Suppressor macrophage treated with lipopolysaccharide for 4 hours (primary cell): ENCODE measurements around the gene AK5.
A peak's percentile ranks its signal among the peaks of the same experiment; 100 is the strongest.

Experiments used
- DNase-seq: peaks from one replicate; pipeline ENCODE4 v3.0.0-alpha.2; 2020

AK5 gene

DNA sequence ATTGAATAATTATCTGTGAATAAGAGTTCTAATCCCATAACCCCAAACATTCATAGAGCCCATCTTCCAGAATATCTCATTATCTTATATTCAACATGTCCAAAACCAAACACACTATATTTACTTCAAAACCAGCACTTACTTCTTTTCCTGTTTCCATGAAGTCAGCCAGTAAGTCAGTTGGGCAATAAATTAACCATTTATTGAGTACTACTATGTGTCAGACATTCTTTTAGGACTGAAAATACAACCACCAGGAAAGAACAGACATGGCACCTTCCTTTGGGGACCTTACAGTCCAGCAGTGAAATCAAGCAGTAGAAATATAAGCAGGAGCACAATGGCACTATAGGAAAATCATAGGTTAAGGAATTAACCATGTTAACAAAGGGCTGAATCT lies 8.8 kb downstream of the AK5 start:
- no peak for DNase-seq

DNA sequence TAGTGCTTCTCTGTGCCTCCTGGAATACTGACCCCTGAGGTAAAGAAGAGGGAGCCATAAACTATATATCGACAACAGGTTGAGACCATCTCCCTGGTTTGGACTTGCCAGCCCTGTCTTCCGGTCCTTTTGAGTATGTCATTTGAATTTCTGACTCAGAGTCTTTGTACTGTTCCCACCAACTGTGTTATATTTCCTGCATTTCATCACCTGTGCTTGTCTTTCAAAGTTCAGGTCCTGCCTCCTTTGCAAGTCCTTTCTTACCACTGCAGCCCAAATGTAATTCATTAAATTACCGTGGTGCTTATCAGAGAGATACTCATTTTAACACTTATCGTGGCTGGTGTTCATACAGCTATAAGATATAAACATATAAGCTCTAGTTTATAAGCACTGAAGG lies 10.7 kb downstream of the AK5 start:
- no peak for DNase-seq

DNA sequence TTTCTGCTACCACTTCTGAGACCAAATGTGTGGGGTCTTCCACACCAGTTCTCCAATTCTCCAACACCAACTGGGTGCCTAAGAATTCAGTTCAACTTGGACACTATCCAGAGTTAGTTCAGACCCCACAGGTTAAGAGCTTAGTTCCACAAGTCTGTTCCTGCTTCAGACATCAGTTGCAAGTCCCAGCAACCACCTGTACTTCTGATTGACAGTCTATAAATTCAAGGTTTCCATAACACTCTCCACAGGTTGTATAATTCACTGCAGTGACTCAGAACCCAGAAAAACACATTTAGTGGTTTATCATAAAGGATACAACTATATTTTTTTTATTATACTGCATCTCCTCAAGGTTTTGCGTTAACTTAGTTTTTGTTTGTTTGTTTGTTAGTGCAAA lies 18.7 kb downstream of the AK5 start:
- DNase-seq: no peak

DNA sequence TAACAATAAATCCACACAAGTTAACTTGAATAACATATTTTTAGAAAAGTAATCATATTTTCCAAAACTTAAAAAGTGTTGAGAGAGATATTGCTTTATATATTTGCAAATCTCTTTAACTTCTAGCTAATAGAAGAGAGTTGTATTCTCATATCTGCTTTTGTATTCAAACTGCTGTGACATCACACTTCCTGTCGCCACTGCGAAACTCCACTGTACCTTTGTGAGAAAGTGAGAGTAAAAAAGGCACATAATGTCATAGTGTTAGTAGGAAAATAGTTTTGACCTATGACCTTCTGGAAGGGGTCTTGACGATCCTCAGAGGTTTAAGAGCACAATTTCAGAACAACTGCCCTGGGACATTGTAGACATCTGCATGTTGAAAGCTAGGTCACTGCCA lies 21.6 kb downstream of the AK5 start:
- no peak for DNase-seq

DNA sequence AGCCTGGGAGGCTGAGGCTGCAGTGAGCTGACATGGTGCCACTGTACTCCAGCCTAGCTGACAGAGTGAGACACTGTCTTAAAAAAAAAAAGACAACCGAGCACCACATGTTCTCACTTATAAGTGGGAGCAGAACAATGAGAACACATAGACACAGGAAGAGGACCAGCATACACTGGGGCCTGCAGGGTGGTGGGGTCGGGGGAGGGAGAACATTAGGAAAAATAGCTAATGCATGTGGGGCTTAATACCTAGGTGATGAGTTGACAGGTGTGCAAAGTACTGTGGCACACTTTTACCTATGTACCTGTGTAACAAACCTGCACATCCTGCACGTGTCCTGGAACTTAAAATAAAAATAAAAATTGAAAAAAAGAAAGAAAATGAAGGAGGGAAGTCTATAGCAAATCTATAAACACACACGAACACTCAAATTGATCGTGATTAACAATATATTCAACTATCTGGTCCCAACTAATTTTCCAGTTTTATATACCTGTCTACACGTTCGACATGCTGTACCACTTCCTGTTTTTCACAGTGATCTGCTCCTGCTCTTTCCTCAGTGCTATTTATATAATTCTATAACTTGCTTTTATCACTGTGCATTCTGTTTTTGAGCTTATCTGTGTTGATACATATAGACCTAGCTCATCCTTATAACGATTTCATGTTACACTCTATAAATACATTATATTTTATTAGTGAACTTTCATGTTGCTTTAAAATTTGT lies 27.2 kb downstream of the AK5 start:
- no peak for DNase-seq

DNA sequence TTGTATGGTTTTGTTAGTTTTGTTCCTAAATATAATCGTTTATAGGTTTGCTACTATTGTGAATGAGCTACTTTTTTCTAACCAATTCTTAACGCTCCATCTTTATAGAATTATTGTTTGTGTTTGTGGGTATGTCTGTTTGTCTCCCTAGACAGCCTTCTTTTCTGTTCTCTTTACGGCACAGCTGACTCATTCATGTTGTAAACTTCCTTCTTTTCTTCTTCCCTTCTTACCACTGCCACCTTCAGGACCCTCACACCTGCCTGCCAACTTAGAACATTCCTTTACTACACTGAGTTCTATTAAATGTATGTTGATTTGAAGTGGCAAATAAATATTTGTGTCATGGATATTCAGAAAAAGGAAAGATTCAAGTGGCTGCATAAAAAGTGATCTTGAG lies 29.1 kb downstream of the AK5 start:
- no peak for DNase-seq

DNA sequence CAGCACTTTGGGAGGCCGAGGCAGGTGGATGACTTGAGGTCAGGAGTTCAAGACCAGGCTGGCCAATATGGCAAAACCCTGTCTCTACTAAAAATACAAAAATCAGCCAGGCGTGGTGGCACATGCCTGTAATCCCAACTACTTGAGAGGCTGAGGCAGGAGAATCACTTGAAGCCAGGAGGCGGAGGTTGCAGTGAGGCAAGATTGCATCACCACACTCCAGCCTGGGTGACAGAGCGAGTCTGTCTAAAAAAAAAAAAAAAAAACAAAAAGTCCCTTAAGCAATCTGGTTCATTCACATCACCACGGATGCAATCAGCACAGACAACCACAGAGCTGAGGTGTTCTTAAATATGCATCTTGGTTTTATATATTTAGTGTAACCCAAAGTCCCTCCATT lies 30.5 kb downstream of the AK5 start:
- DNase-seq: peak; percentile 54

DNA sequence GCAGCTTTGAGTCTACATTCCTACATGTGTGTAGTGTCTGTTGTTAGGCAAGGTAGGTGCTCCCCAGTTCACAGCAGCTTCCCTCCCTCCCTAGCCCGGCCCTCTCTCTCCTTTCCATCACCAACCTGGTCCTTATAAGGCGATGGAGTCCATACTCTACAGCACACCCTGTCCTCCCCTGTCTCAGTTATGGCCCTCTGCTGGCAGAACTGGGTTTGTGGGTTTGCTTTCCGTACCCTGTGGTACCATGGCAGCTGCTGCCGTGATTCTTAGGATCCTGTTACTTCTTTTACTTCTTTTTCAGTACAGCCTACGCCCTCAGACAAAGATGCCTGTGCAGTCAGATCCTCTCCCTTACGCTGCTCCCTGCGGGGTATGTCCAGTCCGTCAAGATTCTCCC lies 31.7 kb downstream of the AK5 start:
- DNase-seq: peak; percentile 29

DNA sequence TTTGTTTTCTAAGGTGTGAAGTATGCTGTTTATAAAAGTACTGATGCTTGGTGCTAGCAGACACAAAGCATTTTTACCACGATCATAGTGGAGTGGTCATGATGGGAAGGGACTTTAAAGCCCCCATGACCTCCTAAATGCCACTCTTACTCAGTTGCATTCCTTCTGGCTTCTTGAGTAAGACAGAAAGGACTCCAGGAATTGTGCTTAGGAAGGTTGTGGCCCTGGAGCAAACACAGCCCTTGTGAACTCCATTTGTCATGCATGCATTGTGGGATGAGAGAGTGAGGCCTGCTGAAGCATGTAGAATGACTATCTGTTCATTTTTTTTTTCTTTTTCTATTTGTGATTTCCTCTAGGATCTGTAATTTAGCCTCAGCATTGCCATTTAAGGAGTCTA lies 34.2 kb downstream of the AK5 start:
- DNase-seq: no peak

DNA sequence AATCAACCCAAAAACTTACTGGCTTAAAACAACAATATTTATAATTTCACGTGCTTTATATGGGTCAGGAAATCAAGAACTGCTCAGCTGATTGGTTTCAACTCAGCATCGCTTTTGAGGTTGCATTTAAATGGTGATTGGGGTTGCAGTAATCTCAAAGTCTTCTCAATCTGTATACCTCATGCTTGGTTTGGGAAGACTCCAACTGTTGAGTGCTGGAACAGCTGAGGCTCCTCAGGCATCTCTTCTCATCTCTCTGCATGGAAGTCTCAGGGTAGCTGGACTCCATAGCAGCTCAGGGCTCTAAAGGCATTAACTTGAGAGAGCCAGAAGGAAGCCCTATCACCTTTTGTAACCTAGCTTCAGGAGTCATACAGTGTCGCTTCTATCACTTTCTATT lies 35.1 kb downstream of the AK5 start:
- DNase-seq: no peak

DNA sequence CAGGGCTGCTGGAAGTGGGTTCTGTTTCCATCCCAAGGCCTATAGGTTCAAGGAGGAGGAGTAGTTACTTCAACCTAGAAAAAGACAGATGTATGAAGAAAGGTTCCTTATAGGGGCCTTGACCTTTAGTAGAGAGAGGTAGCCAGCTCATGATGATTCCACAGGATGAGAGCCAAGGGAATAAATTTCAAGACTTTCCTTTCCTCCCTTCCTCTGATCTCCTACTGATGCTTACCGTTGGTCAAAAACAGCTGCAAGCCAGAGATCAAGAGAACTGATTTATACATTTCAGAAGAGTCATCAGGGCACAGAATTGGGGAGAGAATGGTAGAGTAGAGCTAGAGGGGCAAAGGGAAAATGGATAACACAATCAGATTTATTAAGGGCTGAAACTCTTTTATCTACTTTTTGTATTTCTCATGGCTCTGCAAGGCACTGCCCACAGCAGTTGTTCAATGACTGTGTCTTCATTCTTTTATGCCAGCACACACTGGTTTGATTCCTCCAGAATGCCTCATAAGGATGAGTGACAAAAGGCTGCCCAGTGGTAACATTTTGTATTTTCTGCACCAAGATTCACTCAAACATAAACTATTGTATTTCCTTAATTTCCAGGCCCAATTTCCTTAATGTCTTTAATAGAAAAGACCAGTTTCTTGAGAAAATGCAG lies 37.4 kb downstream of the AK5 start:
- no peak for DNase-seq

DNA sequence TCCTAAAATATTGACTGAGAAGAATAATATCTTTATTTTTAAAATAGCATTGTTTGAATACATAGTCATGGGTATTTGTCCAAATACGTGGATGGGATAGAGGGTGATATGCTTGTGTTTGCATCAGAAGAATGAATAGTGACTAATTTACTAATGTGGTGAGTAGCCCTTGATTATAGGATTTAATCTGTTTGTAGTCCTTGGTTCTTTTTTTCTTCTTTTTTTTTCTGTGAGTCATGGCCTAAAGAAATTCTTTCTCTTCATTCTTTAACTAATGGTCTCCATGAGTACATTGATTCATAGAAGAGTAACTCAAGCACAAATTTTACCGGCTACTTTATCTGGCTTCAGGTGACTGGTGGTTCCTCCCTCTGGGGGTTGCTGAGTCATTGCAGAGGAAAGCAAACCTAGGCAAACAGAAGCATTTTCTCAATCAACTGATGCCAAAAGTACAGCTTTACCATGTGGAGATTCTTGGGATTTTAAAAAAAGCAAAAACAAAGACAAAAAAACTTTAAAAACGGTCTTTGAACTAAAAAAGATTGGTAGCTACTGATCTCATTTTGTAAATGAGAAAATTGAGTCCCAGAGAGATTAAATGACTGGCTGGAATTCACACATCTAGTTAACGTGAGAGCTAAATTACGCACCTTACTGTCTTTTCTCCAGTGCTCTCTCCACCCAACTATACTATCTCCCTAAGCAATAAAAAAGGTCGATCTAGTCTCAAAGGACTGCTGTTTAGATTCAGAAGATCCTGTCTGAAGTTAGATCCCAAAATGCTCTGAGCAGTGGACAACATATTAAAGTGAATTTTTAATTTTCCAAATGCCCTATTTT lies 40.5 kb downstream of the AK5 start:
- DNase-seq: no peak

DNA sequence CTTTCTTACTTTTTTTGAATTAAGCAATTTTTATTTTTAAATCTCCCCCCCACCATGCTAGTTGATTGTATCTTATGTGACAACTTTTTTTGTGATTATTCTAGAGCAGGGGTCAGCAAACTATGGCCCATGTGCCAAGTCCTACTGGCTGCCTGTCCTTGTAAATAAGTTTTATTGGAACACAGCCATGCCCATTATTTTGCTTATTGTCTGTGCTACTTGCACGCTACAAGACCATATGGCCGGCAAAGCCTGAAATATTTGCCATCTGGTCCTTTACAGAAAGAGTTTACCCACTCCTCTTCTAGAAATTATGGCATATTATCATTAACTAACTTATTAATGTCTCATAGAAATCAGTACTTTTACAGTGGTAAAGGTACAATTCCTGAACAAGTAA lies 51.7 kb downstream of the AK5 start:
- no peak for DNase-seq

DNA sequence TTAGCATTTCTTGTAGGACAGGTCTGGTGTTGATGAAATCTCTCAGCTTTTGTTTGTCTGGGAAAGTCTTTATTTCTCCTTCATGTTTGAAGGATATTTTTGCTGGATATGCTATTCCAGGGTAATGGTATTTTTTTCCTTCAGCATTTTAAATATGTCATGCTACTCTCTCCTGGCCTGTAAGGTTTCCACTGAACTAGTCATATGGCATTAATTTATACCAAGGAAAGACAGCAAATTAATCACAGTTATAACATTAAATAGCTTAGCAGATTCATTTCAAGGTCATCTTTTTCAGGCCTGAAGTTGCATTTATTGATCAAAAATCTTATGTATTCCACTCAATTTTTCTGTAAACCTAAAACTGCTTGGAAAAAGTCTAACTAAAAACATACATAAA lies 54.9 kb downstream of the AK5 start:
- DNase-seq: no peak

DNA sequence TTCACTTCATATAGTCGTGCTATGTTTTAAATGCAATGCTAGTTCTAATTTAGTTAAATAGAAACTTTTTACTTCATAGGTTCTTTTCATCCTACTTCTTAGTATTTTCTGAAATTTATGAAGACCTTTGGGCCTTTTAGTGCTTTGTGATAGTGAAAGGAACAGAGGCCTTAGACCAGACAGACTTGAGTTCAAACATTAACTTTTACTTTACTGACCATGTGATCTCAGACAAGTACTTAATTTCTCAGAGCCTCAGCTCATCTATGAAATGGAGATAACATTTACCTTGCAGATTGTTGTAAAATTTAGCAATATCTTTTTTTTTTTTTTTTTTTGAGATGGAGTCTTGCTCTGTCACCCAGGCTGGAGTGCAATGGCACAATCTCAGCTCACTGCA lies 57.5 kb downstream of the AK5 start:
- DNase-seq: no peak

DNA sequence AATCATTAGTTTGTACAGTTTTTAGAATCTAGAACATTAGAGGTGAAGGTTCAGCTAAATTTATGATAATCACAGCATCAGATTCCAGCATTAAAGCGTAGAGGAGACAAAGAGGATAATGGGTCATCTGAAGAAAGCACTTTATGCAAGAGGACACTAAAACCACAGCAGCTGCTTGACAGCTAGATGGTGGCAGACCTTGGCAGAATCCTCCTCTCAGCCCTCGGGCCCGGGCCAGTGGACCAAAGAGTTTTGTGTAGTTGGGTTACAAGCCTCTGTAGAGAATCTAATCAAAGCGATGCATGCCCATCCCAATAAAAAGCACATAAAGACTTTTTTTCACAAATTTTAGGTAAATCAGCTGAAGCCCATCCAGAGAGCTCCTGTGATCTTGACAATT lies 59.4 kb downstream of the AK5 start:
- DNase-seq: no peak

DNA sequence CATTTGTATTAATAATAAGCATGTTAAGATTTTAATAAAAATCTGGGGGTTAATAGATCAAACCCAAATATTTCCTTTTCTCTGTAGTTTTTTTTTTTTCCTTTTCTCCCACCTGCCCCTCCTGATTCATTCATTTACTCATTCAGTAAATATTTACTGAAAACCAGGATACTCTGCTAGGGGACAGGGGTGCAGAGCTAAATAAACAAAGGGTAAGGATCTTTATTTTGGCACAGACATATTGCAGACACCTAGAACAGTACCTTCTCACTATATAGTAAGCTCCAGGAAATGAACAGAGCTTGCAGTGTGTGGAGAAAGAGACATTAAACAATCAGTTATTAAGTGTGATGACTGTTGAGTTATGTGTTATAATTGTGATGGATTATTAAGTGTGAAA lies 60.9 kb downstream of the AK5 start:
- DNase-seq: no peak

DNA sequence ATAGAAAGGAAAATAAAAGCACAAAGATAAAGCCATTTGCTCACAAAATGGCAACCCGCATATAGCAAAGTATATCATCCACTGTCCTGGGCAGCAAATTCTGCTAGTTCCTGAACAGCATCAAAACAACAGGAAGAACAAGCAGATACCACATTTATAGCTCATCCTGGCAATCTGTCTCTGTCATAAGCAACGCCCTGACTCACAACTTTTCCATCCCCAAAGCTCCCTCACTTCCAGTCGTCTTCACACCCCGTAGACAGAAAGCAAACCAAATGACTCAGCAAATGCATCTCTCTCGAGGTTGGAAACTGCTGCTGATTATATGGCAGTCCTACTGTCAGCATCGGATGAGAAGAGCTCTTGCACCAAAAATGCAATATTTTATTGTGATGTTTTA lies 65.8 kb downstream of the AK5 start:
- peak; percentile 41 for DNase-seq

DNA sequence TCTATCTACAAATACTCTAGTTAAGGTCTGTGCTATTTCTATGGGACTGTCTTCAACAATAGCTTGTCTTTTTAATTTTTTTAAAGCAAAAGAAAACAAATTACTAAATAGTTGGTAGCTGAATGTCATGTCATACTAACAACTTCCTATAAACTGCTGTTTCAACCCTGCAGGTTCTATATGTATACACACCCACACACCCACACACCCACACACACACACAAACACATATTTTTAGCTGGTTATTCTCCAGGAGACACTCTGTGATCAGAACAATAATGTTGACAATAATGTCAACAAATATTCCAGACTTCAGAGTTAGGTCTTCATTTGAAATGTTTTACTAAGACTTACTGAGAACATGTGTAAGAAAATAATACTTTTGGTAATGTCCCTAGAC lies 66.7 kb downstream of the AK5 start:
- peak; percentile 7 for DNase-seq

DNA sequence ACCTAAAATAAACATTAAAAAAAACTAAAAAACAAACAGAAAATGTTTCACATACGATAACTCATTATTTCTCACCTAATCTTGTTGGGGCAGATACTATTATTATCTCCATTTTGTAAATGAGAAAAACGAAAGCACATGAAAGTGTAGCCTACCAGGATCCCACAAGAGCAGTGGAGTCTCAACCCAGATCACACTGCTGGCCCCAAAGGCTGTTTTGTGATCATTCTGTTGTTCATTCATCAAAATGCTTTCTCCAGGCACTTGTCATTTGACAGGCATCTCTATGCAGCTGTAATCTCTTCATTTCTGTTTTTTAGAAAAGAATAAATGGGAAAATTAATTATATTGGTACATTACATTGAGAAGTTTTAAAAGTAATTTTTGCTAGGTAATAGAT lies 67.5 kb downstream of the AK5 start:
- DNase-seq: no peak

DNA sequence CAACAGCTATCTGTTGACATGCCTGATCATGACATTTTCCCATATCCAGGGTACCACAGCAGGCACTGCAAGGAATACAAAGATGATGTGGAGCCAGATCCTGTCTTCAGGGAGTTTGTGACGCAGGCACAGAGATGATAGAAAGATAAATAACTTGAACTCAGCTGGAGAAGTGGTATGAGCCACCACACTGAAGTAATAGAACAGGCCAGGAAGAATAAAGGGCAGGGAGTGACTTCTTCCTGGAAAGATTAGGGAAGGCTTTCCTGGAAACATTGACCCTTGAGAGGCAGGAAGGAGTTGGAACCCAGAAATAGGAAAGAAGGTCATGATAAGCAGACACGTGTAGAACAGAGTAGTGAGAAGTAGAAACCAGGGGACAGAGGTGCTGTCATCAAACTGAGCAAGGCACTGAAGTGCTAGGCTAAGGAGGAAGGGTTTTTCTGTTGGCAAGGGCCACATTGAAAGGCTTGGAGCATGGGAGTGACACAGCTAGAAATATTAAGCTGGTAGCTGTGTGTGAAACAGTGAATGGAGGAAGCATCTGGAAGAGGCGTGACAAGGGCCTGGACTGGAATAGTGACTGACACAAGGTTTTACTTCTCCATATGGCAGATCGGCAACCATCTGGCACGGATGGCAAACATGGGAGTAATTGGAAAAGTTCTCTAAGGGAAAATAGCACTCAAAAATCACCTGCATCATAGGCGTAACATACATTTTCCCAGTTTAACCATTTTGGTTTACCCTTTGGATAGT lies 68.4 kb downstream of the AK5 start:
- DNase-seq: peak; percentile 39

DNA sequence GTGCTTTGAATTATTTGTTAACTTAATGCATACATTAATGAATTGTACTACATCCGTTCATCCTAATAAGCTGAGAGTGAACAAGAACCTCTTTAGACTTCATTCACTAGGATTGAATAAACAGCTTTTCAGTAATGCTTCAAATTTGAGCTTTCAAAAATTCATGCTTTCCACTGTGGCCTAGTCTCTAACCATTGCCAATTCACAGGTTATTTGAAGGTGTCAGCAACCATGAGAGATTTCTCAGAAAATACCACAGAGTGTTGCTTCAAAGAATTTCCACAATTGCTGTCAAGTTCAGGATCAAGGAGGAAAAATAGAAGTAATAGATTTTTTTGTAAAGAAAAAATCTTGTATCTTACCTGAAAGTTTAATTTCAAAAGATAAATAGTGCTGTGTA lies 72.7 kb downstream of the AK5 start:
- no peak for DNase-seq

DNA sequence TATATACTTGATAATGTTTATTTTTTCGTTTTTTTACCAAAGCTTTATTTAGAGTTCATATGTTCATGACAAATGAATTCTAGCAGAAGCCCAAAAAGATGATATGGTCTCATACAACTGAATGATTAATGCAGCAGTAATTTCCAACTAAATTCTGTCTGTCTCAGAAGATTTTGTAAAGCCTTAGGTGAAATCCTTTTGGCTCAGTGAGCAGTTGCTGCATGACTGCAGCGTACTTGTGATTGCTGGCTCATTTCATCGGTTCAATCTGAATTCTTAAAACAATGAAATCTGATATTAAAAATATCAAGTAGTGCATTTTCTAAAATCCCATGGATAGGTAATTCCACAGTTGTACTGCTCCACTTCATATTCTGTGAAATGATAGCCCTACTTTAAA lies 73.2 kb downstream of the AK5 start:
- DNase-seq: no peak
